Astrocyte (in vitro differentiated cells and primary cell): ENCODE results near the gene RASAL1.

Source experiments
- EZH2 ChIP-seq: IDR thresholded peaks from 2 replicates; pipeline ENCODE4 v1.6.1; 2012; ENCODE audit warnings: mild to moderate bottlenecking, low read length, inconsistent platforms; ENCODE audit not compliant: insufficient read depth
- TF ChIP-seq, protein P1 (sequence below): IDR thresholded peaks from 2 replicates; pipeline ENCODE4 v1.5.1; 2011; ENCODE audit warnings: low read depth, mild to moderate bottlenecking, inconsistent platforms, low read length, moderate library complexity; ENCODE audit not compliant: insufficient read depth

DNA sequence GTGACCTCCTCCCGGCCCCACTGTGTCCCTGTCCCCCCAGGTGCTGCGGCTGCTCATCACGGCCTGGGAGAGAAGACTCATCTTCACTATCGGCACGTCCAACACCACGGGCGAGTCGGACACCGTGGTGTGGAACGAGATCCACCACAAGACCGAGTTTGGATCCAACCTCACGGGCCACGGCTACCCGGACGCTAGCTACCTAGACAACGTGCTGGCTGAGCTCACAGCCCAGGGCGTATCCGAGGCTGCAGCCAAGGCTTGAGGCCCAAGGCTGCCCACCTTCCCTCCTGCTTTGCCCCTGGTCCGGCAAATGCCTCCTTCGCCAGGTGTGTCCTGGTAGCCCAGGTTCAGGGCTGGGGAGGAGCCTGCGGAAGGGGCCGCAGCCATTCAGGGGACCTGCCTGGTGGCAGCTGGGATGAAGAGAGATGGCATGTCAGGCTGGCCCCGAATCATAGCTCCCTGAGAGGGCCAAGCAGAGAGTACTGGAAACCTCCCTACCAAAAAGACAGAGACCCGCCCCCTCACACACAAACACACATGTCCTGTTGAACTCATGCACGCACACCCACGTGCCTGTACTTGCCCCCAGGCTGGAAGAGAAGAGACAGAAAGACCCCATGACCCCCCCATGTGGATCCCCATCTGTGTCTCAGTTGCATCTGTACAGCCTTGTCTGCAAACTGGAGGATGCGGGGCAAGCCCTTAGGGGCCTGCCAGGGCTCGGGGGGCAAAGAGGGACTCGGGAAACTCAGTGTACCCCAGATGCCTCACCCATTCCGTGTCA is 38.7 kb downstream of the RASAL1 start:
- no peak for TF ChIP-seq EZH2
- TF ChIP-seq, protein P1, sequence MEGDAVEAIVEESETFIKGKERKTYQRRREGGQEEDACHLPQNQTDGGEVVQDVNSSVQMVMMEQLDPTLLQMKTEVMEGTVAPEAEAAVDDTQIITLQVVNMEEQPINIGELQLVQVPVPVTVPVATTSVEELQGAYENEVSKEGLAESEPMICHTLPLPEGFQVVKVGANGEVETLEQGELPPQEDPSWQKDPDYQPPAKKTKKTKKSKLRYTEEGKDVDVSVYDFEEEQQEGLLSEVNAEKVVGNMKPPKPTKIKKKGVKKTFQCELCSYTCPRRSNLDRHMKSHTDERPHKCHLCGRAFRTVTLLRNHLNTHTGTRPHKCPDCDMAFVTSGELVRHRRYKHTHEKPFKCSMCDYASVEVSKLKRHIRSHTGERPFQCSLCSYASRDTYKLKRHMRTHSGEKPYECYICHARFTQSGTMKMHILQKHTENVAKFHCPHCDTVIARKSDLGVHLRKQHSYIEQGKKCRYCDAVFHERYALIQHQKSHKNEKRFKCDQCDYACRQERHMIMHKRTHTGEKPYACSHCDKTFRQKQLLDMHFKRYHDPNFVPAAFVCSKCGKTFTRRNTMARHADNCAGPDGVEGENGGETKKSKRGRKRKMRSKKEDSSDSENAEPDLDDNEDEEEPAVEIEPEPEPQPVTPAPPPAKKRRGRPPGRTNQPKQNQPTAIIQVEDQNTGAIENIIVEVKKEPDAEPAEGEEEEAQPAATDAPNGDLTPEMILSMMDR: no peak
